ENCODE measurements around the gene MTX1. TPM values are rescaled to one million over a fixed set of nuclear protein-coding genes. Genes with fewer than 3 reads are reported as not detected.
A peak's percentile ranks its signal among the peaks of the same experiment; 100 is the strongest.
"Not testable (repeated sequence)": the region's sequence is repeated elsewhere in the genome, so short reads cannot be mapped to it uniquely, and the experiment has no call there.

The MTX1 gene
- total RNA-seq, 1 donor from 2014 or later, result 28.4 TPM

GRCh38 chr1:155244368-155245162 lies 36.1 kb downstream of the MTX1 start:
- no peaks in the 10 kb centered on the region for H3K27me3 ChIP-seq
- H3K9me3 ChIP-seq, result no peaks in the 10 kb centered on the region
- DNase-seq (peak; percentile 95), ATAC-seq (peak; percentile 94)
- peaks cover 2% of the 10 kb centered on the region for H3K36me3 ChIP-seq
- TF ChIP-seq CTCF (IDR thresholded peaks at IDR 0.05), result peak; percentile 3
- intact Hi-C loops (cut with DNase I), result no loop called here
- peak overlapping the region; percentile 80 for H3K4me3 ChIP-seq
- peak overlapping the region; percentile 94 for H3K27ac ChIP-seq
- peaks cover 25% of the 10 kb centered on the region for H3K4me1 ChIP-seq

- Histone ChIP-seq H3K4me1 (peaks cover 25% of the 10 kb centered on the region), H3K27ac (peak overlapping the region; percentile 94), H3K27me3 (no peaks in the 10 kb centered on the region), H3K36me3 (no peaks in the 10 kb centered on the region), H3K9me3 (no peaks in the 10 kb centered on the region), H3K4me3 (peak overlapping the region; percentile 80)
- DNase-seq (no peak), ATAC-seq (no peak)
- intact Hi-C loops (cut with DNase I), result no loop called here
- no peak for TF ChIP-seq CTCF (IDR thresholded peaks at IDR 0.05)
Measured at GRCh38 chr1:155245163-155245524, 36.6 kb downstream of the MTX1 start.

- peaks cover 19% of the 10 kb centered on the region for H3K4me1 ChIP-seq
- H3K27me3 ChIP-seq; intact Hi-C loops (cut with DNase I); H3K27ac ChIP-seq; ATAC-seq; DNase-seq; H3K9me3 ChIP-seq; H3K4me3 ChIP-seq; H3K36me3 ChIP-seq: not testable (repeated sequence)
Measured at GRCh38 chr1:155246796-155247195, 38.3 kb downstream of the MTX1 start.

GRCh38 chr1:155247667-155248553 lies 39.4 kb downstream of the MTX1 start:
- H3K9me3 ChIP-seq, result no peaks in the 10 kb centered on the region
- TF ChIP-seq CTCF (IDR thresholded peaks at IDR 0.05), result no peak
- no peak overlapping the region for H3K4me3 ChIP-seq
- intact Hi-C loops (cut with DNase I), result no loop called here
- ATAC-seq, result no peak
- no peak overlapping the region for H3K27ac ChIP-seq
- H3K27me3 ChIP-seq, result no peaks in the 10 kb centered on the region
- no peaks in the 10 kb centered on the region for H3K36me3 ChIP-seq
- no peak for DNase-seq
- H3K4me1 ChIP-seq, result peaks cover 17% of the 10 kb centered on the region

GRCh38 chr1:155250246-155250632 lies 41.7 kb downstream of the MTX1 start:
- TF ChIP-seq CTCF (IDR thresholded peaks at IDR 0.05), result no peak
- Histone ChIP-seq H3K27me3 (no peaks in the 10 kb centered on the region), H3K9me3 (no peaks in the 10 kb centered on the region), H3K4me3 (no peak overlapping the region), H3K4me1 (peaks cover 17% of the 10 kb centered on the region), H3K27ac (no peak overlapping the region), H3K36me3 (no peaks in the 10 kb centered on the region)
- ATAC-seq, result no peak
- intact Hi-C loops (cut with DNase I), result loop anchor here (10.0 kb wide), 1 partner anchor 75 kb away; the partner anchor contains the start of gene RUSC1
- no peak for DNase-seq

All from upper lobe of right lung (tissue), 1 donor.